WTC11 (cell line): ENCODE measurements around the gene NCAPG.

Experiments used
- FOXK1 ChIP-seq: sonication (generic); formaldehyde crosslinking; IDR thresholded peaks from 2 replicates; pipeline ENCODE4 v1.8.0; 2022; ENCODE audit warnings: mild to moderate bottlenecking, moderate library complexity, missing genetic modification reagents
- MXD4 ChIP-seq: fragments of 250-450 bp; sonication (Bioruptor Pico); IDR thresholded peaks from 2 replicates; pipeline ENCODE4 v1.8.0; 2021; ENCODE audit warnings: mild to moderate bottlenecking, moderate library complexity, borderline replicate concordance
- NFYB ChIP-seq: sonication (generic); formaldehyde crosslinking; conservative IDR thresholded peaks from 2 replicates; pipeline ENCODE4 v1.8.0; 2022; ENCODE audit warnings: low read depth, missing genetic modification reagents
- TP53 ChIP-seq: sonication (generic); formaldehyde crosslinking; IDR thresholded peaks from 2 replicates; pipeline ENCODE4 v1.8.1; 2023; ENCODE audit warnings: mild to moderate bottlenecking, missing genetic modification reagents
- ZBTB21 ChIP-seq: sonication (generic); formaldehyde crosslinking; IDR thresholded peaks from 2 replicates; pipeline ENCODE4 v1.8.1; 2023; ENCODE audit warnings: mild to moderate bottlenecking, missing genetic modification reagents, borderline replicate concordance
- ZNF232 ChIP-seq: sonication (generic); formaldehyde crosslinking; IDR thresholded peaks from 2 replicates; pipeline ENCODE4 v1.8.0; 2022; ENCODE audit warnings: mild to moderate bottlenecking, missing genetic modification reagents
- ZNF263 ChIP-seq: sonication (generic); formaldehyde crosslinking; IDR thresholded peaks from 2 replicates; pipeline ENCODE4 v1.8.1; 2022; ENCODE audit warnings: low read depth, mild to moderate bottlenecking, moderate library complexity, missing genetic modification reagents
- ZNF416 ChIP-seq: fragments of 250-450 bp; sonication (Bioruptor Pico); IDR thresholded peaks from 2 replicates; pipeline ENCODE4 v1.9.0; 2021; ENCODE audit warnings: mild to moderate bottlenecking, inconsistent platforms
- TF ChIP-seq, protein P1 (sequence below): sonication (generic); formaldehyde crosslinking; IDR thresholded peaks from 2 replicates; pipeline ENCODE4 v1.8.1; 2023; ENCODE audit warnings: mild to moderate bottlenecking, missing genetic modification reagents, moderate library complexity
- TF ChIP-seq, protein P2 (sequence below): fragments of 200-600 bp; IDR thresholded peaks from 2 replicates; pipeline ENCODE4 v1.8.0; 2022; ENCODE audit warnings: antibody characterized with exemption
- TF ChIP-seq, protein P3 (sequence below): sonication (generic); formaldehyde crosslinking; IDR thresholded peaks from 2 replicates; pipeline ENCODE4 v1.8.0; 2023; ENCODE audit warnings: missing genetic modification reagents, mild to moderate bottlenecking, borderline replicate concordance
- TF ChIP-seq, protein P4 (sequence below): sonication (generic); formaldehyde crosslinking; conservative IDR thresholded peaks from 2 replicates; pipeline ENCODE4 v1.8.1; 2022; ENCODE audit warnings: mild to moderate bottlenecking, missing genetic modification reagents
- TF ChIP-seq, protein P5 (sequence below): sonication (generic); formaldehyde crosslinking; IDR thresholded peaks from 2 replicates; pipeline ENCODE4 v1.8.0; 2022; ENCODE audit warnings: mild to moderate bottlenecking, missing genetic modification reagents
- TF ChIP-seq, protein P6 (sequence below): sonication (generic); formaldehyde crosslinking; IDR thresholded peaks from 2 replicates; pipeline ENCODE4 v1.8.1; 2022; ENCODE audit warnings: low read depth, missing genetic modification reagents, borderline replicate concordance

DNA sequence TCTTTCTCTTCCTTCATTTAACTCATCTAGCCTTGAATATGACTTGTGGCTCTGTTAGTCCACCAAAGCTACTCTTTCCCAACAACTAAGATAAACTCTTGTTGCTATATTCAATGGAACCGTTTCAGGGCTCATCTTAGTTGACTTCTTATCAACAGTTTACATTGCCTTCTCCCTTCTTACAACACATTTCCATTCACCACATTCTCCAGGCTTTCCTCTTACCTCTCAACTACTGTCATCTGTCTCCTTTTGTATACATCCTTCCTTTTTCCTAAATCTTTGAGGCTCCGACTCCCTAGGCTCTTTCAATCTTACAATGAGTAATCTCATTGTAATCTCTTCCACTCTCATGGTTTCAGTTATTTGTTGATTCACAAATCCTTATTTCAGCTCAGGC, 58.5 kb downstream of the NCAPG start:
- TF ChIP-seq MXD4 (no peak), ZNF232 (CRISPR knock-in tag) (no peak), FOXK1 (CRISPR knock-in tag) (no peak), ZNF416 (CRISPR knock-in tag) (no peak), ZBTB21 (no peak), NFYB (CRISPR knock-in tag) (no peak), TP53 (CRISPR knock-in tag) (no peak), ZNF263 (CRISPR knock-in tag) (no peak)
- TF ChIP-seq, protein P1, sequence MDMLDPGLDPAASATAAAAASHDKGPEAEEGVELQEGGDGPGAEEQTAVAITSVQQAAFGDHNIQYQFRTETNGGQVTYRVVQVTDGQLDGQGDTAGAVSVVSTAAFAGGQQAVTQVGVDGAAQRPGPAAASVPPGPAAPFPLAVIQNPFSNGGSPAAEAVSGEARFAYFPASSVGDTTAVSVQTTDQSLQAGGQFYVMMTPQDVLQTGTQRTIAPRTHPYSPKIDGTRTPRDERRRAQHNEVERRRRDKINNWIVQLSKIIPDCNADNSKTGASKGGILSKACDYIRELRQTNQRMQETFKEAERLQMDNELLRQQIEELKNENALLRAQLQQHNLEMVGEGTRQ, result no peak
- TF ChIP-seq, protein P2, sequence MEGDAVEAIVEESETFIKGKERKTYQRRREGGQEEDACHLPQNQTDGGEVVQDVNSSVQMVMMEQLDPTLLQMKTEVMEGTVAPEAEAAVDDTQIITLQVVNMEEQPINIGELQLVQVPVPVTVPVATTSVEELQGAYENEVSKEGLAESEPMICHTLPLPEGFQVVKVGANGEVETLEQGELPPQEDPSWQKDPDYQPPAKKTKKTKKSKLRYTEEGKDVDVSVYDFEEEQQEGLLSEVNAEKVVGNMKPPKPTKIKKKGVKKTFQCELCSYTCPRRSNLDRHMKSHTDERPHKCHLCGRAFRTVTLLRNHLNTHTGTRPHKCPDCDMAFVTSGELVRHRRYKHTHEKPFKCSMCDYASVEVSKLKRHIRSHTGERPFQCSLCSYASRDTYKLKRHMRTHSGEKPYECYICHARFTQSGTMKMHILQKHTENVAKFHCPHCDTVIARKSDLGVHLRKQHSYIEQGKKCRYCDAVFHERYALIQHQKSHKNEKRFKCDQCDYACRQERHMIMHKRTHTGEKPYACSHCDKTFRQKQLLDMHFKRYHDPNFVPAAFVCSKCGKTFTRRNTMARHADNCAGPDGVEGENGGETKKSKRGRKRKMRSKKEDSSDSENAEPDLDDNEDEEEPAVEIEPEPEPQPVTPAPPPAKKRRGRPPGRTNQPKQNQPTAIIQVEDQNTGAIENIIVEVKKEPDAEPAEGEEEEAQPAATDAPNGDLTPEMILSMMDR, result no peak
- TF ChIP-seq, protein P3, sequence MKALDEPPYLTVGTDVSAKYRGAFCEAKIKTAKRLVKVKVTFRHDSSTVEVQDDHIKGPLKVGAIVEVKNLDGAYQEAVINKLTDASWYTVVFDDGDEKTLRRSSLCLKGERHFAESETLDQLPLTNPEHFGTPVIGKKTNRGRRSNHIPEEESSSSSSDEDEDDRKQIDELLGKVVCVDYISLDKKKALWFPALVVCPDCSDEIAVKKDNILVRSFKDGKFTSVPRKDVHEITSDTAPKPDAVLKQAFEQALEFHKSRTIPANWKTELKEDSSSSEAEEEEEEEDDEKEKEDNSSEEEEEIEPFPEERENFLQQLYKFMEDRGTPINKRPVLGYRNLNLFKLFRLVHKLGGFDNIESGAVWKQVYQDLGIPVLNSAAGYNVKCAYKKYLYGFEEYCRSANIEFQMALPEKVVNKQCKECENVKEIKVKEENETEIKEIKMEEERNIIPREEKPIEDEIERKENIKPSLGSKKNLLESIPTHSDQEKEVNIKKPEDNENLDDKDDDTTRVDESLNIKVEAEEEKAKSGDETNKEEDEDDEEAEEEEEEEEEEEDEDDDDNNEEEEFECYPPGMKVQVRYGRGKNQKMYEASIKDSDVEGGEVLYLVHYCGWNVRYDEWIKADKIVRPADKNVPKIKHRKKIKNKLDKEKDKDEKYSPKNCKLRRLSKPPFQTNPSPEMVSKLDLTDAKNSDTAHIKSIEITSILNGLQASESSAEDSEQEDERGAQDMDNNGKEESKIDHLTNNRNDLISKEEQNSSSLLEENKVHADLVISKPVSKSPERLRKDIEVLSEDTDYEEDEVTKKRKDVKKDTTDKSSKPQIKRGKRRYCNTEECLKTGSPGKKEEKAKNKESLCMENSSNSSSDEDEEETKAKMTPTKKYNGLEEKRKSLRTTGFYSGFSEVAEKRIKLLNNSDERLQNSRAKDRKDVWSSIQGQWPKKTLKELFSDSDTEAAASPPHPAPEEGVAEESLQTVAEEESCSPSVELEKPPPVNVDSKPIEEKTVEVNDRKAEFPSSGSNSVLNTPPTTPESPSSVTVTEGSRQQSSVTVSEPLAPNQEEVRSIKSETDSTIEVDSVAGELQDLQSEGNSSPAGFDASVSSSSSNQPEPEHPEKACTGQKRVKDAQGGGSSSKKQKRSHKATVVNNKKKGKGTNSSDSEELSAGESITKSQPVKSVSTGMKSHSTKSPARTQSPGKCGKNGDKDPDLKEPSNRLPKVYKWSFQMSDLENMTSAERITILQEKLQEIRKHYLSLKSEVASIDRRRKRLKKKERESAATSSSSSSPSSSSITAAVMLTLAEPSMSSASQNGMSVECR, result no peak
- TF ChIP-seq, protein P4, sequence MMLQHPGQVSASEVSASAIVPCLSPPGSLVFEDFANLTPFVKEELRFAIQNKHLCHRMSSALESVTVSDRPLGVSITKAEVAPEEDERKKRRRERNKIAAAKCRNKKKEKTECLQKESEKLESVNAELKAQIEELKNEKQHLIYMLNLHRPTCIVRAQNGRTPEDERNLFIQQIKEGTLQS, result no peak
- TF ChIP-seq, protein P5, sequence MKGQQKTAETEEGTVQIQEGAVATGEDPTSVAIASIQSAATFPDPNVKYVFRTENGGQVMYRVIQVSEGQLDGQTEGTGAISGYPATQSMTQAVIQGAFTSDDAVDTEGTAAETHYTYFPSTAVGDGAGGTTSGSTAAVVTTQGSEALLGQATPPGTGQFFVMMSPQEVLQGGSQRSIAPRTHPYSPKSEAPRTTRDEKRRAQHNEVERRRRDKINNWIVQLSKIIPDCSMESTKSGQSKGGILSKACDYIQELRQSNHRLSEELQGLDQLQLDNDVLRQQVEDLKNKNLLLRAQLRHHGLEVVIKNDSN, result no peak
- TF ChIP-seq, protein P6, sequence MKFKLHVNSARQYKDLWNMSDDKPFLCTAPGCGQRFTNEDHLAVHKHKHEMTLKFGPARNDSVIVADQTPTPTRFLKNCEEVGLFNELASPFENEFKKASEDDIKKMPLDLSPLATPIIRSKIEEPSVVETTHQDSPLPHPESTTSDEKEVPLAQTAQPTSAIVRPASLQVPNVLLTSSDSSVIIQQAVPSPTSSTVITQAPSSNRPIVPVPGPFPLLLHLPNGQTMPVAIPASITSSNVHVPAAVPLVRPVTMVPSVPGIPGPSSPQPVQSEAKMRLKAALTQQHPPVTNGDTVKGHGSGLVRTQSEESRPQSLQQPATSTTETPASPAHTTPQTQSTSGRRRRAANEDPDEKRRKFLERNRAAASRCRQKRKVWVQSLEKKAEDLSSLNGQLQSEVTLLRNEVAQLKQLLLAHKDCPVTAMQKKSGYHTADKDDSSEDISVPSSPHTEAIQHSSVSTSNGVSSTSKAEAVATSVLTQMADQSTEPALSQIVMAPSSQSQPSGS (CRISPR knock-in tag), result no peak
